Measurements from ENCODE around the gene APLP2. TPM values are rescaled to one million over a fixed set of nuclear protein-coding genes. Genes with fewer than 3 reads are reported as not detected.

Gene APLP2
- total RNA-seq, 1 experiment from 2014 or later, result 345 TPM

DNA sequence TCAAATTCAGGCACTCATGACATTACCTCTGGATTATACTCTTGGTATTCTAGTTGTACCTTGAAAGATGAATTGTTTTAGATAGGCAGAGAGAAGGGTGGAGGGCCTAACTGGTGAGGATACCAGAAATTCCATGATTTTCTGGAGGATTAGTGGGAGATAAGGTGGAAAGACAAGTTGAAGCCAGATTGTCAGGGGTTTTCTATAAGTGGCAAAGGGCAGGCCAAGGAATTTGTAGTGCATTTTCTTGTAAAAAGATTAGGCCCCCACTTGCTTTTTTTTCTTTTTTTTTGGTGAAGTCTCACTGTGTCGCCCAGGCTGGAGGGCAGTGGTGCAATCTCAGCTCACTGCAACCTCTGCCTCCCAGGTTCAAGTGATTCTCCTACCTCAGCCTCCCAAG lies 38.6 kb upstream of the APLP2 start:
- POLR2A ChIA-PET, result no interaction called here
- TF ChIP-seq, protein P1, sequence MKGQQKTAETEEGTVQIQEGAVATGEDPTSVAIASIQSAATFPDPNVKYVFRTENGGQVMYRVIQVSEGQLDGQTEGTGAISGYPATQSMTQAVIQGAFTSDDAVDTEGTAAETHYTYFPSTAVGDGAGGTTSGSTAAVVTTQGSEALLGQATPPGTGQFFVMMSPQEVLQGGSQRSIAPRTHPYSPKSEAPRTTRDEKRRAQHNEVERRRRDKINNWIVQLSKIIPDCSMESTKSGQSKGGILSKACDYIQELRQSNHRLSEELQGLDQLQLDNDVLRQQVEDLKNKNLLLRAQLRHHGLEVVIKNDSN (CRISPR knock-in tag; IDR thresholded peaks at IDR 0.05), result no peak
- TF ChIP-seq NFYB (CRISPR knock-in tag; conservative IDR thresholded peaks at IDR 0.05; ENCODE audit: low read depth) (no peak), TEAD4 (CRISPR knock-in tag; IDR thresholded peaks at IDR 0.05) (no peak)
- Mint-ChIP-seq H3K9me3 (no peaks in the 10 kb centered on the region), H3K4me3 (no peak overlapping the region), H3K27me3 (ENCODE audit: low read depth) (no peaks in the 10 kb centered on the region), H3K27ac (no peak overlapping the region), H3K4me1 (peaks cover 4% of the 10 kb centered on the region), H3K36me3 (no peaks in the 10 kb centered on the region)
- DNase-seq (ENCODE audit: low spot score) (no peak), ATAC-seq (no peak)
- CTCF ChIA-PET, result interaction anchor here (0.6 kb wide), 1 partner anchor 39 kb away, joined by 3 read pairs; no protein-coding TSS in a partner anchor

DNA sequence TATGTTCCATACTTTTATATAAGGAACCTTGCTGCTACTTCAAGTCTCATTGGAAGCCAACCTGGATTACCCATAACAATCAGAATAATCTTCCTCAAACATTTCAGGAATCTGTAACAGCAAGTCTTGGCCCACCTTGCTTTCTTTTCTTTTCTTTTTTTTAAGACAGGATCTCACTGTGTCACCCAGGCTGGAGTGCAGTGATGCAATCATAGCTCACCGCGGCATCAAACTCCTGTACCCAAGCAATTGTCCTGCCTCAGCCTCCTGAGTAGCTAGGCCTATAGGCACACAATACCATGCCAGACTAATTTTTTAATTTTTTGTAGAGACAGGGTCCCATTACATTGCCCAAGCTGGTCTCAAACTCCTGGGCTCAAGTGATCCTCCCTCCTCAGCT lies 37.7 kb upstream of the APLP2 start:
- ChIA-PET POLR2A (no interaction called here), CTCF (no interaction called here)

More for the DNA sequence above, 37.7 kb upstream of the APLP2 start:
- Mint-ChIP-seq H3K4me1 (peaks cover 4% of the 10 kb centered on the region), H3K4me3 (no peak overlapping the region), H3K27me3 (ENCODE audit: low read depth) (no peaks in the 10 kb centered on the region), H3K27ac (no peak overlapping the region), H3K9me3 (no peaks in the 10 kb centered on the region), H3K36me3 (no peaks in the 10 kb centered on the region)
- TF ChIP-seq, protein P2, sequence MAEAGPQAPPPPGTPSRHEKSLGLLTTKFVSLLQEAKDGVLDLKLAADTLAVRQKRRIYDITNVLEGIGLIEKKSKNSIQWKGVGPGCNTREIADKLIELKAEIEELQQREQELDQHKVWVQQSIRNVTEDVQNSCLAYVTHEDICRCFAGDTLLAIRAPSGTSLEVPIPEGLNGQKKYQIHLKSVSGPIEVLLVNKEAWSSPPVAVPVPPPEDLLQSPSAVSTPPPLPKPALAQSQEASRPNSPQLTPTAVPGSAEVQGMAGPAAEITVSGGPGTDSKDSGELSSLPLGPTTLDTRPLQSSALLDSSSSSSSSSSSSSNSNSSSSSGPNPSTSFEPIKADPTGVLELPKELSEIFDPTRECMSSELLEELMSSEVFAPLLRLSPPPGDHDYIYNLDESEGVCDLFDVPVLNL (CRISPR knock-in tag; IDR thresholded peaks at IDR 0.05; ENCODE audit: borderline replicate concordance, low read depth), result no peak
- TF ChIP-seq, protein P3, sequence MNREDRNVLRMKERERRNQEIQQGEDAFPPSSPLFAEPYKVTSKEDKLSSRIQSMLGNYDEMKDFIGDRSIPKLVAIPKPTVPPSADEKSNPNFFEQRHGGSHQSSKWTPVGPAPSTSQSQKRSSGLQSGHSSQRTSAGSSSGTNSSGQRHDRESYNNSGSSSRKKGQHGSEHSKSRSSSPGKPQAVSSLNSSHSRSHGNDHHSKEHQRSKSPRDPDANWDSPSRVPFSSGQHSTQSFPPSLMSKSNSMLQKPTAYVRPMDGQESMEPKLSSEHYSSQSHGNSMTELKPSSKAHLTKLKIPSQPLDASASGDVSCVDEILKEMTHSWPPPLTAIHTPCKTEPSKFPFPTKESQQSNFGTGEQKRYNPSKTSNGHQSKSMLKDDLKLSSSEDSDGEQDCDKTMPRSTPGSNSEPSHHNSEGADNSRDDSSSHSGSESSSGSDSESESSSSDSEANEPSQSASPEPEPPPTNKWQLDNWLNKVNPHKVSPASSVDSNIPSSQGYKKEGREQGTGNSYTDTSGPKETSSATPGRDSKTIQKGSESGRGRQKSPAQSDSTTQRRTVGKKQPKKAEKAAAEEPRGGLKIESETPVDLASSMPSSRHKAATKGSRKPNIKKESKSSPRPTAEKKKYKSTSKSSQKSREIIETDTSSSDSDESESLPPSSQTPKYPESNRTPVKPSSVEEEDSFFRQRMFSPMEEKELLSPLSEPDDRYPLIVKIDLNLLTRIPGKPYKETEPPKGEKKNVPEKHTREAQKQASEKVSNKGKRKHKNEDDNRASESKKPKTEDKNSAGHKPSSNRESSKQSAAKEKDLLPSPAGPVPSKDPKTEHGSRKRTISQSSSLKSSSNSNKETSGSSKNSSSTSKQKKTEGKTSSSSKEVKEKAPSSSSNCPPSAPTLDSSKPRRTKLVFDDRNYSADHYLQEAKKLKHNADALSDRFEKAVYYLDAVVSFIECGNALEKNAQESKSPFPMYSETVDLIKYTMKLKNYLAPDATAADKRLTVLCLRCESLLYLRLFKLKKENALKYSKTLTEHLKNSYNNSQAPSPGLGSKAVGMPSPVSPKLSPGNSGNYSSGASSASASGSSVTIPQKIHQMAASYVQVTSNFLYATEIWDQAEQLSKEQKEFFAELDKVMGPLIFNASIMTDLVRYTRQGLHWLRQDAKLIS (CRISPR knock-in tag; IDR thresholded peaks at IDR 0.05; ENCODE audit: borderline replicate concordance), result no peak
- TF ChIP-seq, protein P1 (CRISPR knock-in tag; IDR thresholded peaks at IDR 0.05), result no peak
- no peak for TF ChIP-seq NR3C1 (CRISPR knock-in tag; conservative IDR thresholded peaks at IDR 0.05; ENCODE audit: low read depth)
- TF ChIP-seq SMAD4 (CRISPR knock-in tag; IDR thresholded peaks at IDR 0.05), result no peak
- TF ChIP-seq ZBTB21 (CRISPR knock-in tag; IDR thresholded peaks at IDR 0.05; ENCODE audit: borderline replicate concordance), result no peak
- no peak for TF ChIP-seq ZNF232 (CRISPR knock-in tag; IDR thresholded peaks at IDR 0.05)
- no peak for TF ChIP-seq PRRX2 (CRISPR knock-in tag; IDR thresholded peaks at IDR 0.05)
- TF ChIP-seq, protein P4, sequence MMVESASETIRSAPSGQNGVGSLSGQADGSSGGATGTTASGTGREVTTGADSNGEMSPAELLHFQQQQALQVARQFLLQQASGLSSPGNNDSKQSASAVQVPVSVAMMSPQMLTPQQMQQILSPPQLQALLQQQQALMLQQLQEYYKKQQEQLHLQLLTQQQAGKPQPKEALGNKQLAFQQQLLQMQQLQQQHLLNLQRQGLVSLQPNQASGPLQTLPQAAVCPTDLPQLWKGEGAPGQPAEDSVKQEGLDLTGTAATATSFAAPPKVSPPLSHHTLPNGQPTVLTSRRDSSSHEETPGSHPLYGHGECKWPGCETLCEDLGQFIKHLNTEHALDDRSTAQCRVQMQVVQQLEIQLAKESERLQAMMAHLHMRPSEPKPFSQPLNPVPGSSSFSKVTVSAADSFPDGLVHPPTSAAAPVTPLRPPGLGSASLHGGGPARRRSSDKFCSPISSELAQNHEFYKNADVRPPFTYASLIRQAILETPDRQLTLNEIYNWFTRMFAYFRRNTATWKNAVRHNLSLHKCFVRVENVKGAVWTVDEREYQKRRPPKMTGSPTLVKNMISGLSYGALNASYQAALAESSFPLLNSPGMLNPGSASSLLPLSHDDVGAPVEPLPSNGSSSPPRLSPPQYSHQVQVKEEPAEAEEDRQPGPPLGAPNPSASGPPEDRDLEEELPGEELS (CRISPR knock-in tag; IDR thresholded peaks at IDR 0.05), result no peak
- TF ChIP-seq, protein P5, sequence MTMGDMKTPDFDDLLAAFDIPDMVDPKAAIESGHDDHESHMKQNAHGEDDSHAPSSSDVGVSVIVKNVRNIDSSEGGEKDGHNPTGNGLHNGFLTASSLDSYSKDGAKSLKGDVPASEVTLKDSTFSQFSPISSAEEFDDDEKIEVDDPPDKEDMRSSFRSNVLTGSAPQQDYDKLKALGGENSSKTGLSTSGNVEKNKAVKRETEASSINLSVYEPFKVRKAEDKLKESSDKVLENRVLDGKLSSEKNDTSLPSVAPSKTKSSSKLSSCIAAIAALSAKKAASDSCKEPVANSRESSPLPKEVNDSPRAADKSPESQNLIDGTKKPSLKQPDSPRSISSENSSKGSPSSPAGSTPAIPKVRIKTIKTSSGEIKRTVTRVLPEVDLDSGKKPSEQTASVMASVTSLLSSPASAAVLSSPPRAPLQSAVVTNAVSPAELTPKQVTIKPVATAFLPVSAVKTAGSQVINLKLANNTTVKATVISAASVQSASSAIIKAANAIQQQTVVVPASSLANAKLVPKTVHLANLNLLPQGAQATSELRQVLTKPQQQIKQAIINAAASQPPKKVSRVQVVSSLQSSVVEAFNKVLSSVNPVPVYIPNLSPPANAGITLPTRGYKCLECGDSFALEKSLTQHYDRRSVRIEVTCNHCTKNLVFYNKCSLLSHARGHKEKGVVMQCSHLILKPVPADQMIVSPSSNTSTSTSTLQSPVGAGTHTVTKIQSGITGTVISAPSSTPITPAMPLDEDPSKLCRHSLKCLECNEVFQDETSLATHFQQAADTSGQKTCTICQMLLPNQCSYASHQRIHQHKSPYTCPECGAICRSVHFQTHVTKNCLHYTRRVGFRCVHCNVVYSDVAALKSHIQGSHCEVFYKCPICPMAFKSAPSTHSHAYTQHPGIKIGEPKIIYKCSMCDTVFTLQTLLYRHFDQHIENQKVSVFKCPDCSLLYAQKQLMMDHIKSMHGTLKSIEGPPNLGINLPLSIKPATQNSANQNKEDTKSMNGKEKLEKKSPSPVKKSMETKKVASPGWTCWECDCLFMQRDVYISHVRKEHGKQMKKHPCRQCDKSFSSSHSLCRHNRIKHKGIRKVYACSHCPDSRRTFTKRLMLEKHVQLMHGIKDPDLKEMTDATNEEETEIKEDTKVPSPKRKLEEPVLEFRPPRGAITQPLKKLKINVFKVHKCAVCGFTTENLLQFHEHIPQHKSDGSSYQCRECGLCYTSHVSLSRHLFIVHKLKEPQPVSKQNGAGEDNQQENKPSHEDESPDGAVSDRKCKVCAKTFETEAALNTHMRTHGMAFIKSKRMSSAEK (CRISPR knock-in tag; IDR thresholded peaks at IDR 0.05; ENCODE audit: borderline replicate concordance), result no peak
- no peak for TF ChIP-seq FOXJ3 (CRISPR knock-in tag; IDR thresholded peaks at IDR 0.05; ENCODE audit: borderline replicate concordance)
- TF ChIP-seq ESRRA (CRISPR knock-in tag; IDR thresholded peaks at IDR 0.05; ENCODE audit: borderline replicate concordance), result no peak
- TF ChIP-seq FOXP1 (CRISPR knock-in tag; IDR thresholded peaks at IDR 0.05; ENCODE audit: borderline replicate concordance), result no peak
- TF ChIP-seq, protein P6, sequence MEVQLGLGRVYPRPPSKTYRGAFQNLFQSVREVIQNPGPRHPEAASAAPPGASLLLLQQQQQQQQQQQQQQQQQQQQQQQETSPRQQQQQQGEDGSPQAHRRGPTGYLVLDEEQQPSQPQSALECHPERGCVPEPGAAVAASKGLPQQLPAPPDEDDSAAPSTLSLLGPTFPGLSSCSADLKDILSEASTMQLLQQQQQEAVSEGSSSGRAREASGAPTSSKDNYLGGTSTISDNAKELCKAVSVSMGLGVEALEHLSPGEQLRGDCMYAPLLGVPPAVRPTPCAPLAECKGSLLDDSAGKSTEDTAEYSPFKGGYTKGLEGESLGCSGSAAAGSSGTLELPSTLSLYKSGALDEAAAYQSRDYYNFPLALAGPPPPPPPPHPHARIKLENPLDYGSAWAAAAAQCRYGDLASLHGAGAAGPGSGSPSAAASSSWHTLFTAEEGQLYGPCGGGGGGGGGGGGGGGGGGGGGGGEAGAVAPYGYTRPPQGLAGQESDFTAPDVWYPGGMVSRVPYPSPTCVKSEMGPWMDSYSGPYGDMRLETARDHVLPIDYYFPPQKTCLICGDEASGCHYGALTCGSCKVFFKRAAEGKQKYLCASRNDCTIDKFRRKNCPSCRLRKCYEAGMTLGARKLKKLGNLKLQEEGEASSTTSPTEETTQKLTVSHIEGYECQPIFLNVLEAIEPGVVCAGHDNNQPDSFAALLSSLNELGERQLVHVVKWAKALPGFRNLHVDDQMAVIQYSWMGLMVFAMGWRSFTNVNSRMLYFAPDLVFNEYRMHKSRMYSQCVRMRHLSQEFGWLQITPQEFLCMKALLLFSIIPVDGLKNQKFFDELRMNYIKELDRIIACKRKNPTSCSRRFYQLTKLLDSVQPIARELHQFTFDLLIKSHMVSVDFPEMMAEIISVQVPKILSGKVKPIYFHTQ (CRISPR knock-in tag; IDR thresholded peaks at IDR 0.05), result no peak
- no peak for DNase-seq (ENCODE audit: low spot score)
- ATAC-seq, result no peak

Measured in WTC11 (cell line).